C1 segment of cervical spinal cord (tissue), 14 donors: ENCODE measurements around the gene MTG2.

Experiments
- DNase-seq, 14 donors: peaks; one replicate each; lab custom pipeline; 2025; lab: John Stamatoyannopoulos, UW

The MTG2 gene

GRCh38 chr20:62219992-62220665 lies 37.3 kb downstream of the MTG2 start, which contains the start of gene HRH3:
TSS of gene HRH3 (minus strand) at chr20:62220278. CDS start at chr20:62219970, 308 bp downstream.
- peak in 6 of 14 donors; percentile 6 to 56 (median 18) for DNase-seq

- no peak for DNase-seq
Observed at GRCh38 chr20:62220666-62221568, 38.1 kb downstream of the MTG2 start.

- DNase-seq: no peak
Observed at GRCh38 chr20:62222266-62222850, 39.5 kb downstream of the MTG2 start.

GRCh38 chr20:62222972-62223371 lies 40.1 kb downstream of the MTG2 start:
- no peak for DNase-seq

GRCh38 chr20:62223571-62223970 lies 40.7 kb downstream of the MTG2 start:
- no peak for DNase-seq

- DNase-seq: no peak
Observed at GRCh38 chr20:62224113-62224855, 41.5 kb downstream of the MTG2 start.

GRCh38 chr20:62225026-62225425 lies 42.2 kb downstream of the MTG2 start:
- DNase-seq: no peak

GRCh38 chr20:62225820-62226635 lies 43.2 kb downstream of the MTG2 start:
- DNase-seq: peak in 1 of 14 donors; percentile 46

- DNase-seq: no peak
Observed at GRCh38 chr20:62226707-62227590, 44.1 kb downstream of the MTG2 start.

GRCh38 chr20:62227591-62227976 lies 44.8 kb downstream of the MTG2 start:
- no peak for DNase-seq

GRCh38 chr20:62227977-62228958 lies 45.4 kb downstream of the MTG2 start:
- no peak for DNase-seq

GRCh38 chr20:62228982-62229545 lies 46.2 kb downstream of the MTG2 start:
- no peak for DNase-seq

- DNase-seq: no peak
Observed at GRCh38 chr20:62229667-62230066, 46.8 kb downstream of the MTG2 start.

- DNase-seq: no peak
Observed at GRCh38 chr20:62230276-62230675, 47.4 kb downstream of the MTG2 start.

- no peak for DNase-seq
Observed at GRCh38 chr20:62230696-62231095, 47.9 kb downstream of the MTG2 start.

GRCh38 chr20:62231292-62231691 lies 48.5 kb downstream of the MTG2 start:
- no peak for DNase-seq

GRCh38 chr20:62232194-62232593 lies 49.4 kb downstream of the MTG2 start:
- no peak for DNase-seq
